ENCODE measurements around the gene KRT1. TPM values are rescaled to one million over a fixed set of nuclear protein-coding genes. Genes with fewer than 3 reads are reported as not detected.

KRT1 gene
- total and polyA plus RNA-seq, 2 donors (not counting 1 experiment from before 2014, with no cell fraction given): not detected

DNA sequence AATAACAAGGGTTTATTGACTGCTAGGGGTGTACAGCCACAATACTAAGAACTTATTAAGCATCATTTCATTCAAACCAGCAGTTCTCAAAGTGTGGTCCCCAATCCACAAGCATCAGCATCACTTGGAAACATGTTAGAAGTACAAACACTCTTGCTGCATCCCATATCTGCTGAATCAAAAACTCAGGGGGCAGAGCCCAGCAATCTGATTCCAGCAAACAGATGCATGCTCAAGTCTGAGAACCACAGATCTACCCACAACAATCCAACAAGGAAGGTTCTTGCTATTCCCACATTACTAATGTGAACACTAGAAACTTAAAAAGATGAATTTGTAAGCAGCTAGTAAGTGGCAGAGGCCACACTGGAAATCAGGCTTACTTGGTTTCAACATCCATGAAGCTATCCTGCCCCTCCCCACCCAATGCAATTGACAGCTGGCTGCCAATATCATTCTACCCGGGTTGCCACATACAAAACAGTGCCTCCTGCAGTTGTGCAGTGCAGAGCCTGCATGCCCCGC is 16.9 kb upstream of the KRT1 start:
- no peak overlapping the region for H3K27ac ChIP-seq (ENCODE audit: insufficient read depth, low read length)
- H3K36me3 ChIP-seq (ENCODE audit: control insufficient read depth, insufficient read depth, low read length): no peaks in the 10 kb centered on the region
- peaks cover 9% of the 10 kb centered on the region for H3K27me3 ChIP-seq (ENCODE audit: control insufficient read depth, insufficient read depth, low read length)
- H3K4me1 ChIP-seq (ENCODE audit: control insufficient read depth, extremely low read depth, insufficient read depth, low read length): no peaks in the 10 kb centered on the region
- H2AFZ ChIP-seq (ENCODE audit: low read length): no peak overlapping the region
- TF ChIP-seq EZH2 (IDR thresholded peaks at IDR 0.05; ENCODE audit: low read length, missing control alignments): no peak
- TF ChIP-seq, protein P1, sequence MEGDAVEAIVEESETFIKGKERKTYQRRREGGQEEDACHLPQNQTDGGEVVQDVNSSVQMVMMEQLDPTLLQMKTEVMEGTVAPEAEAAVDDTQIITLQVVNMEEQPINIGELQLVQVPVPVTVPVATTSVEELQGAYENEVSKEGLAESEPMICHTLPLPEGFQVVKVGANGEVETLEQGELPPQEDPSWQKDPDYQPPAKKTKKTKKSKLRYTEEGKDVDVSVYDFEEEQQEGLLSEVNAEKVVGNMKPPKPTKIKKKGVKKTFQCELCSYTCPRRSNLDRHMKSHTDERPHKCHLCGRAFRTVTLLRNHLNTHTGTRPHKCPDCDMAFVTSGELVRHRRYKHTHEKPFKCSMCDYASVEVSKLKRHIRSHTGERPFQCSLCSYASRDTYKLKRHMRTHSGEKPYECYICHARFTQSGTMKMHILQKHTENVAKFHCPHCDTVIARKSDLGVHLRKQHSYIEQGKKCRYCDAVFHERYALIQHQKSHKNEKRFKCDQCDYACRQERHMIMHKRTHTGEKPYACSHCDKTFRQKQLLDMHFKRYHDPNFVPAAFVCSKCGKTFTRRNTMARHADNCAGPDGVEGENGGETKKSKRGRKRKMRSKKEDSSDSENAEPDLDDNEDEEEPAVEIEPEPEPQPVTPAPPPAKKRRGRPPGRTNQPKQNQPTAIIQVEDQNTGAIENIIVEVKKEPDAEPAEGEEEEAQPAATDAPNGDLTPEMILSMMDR (conservative IDR thresholded peaks at IDR 0.05 in 1 of 2, IDR thresholded peaks at IDR 0.05 in 1 of 2; ENCODE audit: low read depth in 1 of 2, low read length in 2 of 2): no peak
- no peak for DNase-seq (ENCODE audit: low read depth in 2 of 2)
- H3K9me3 ChIP-seq (ENCODE audit: control insufficient read depth, insufficient read depth, low read depth, low read length): no peaks in the 10 kb centered on the region
- no peak overlapping the region for H3K4me3 ChIP-seq (replicated peaks in 1 of 4; ENCODE audit: control extremely low read depth in 1 of 4, insufficient read depth in 1 of 4, low read depth in 3 of 4, low read length in 4 of 4)
- H3K4me2 ChIP-seq (ENCODE audit: extremely low read depth, insufficient read depth, low read length): no peak overlapping the region
- H3K79me2 ChIP-seq (ENCODE audit: control insufficient read depth, insufficient read depth, low read length): no peaks in the 10 kb centered on the region
- no peaks in the 10 kb centered on the region for H4K20me1 ChIP-seq (ENCODE audit: control insufficient read depth, extremely low read depth, insufficient read depth, low read length)
- H3K9ac ChIP-seq (ENCODE audit: insufficient read depth, low read length): no peak overlapping the region

DNA sequence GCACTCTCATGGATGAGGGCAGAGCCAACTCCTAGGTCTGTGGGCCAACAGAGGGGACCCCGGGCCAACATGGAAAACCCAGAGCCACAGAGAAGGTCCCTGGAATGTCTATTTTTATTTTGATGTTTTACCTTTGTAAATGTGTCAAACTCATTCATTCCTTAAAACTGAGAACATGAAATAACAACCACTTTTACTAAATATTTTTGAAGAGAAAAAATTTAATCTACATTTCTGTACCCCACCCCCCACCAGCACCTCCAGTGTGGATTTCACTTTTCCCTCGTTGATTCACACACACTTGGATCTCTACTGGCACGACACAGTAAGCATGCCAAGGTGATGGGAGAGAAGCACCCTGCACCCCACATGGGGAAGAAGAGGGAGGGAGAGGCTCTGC is 16.4 kb upstream of the KRT1 start:
- Histone ChIP-seq H4K20me1 (ENCODE audit: control insufficient read depth, extremely low read depth, insufficient read depth, low read length) (no peaks in the 10 kb centered on the region), H2AFZ (ENCODE audit: low read length) (no peak overlapping the region), H3K4me1 (ENCODE audit: control insufficient read depth, extremely low read depth, insufficient read depth, low read length) (no peaks in the 10 kb centered on the region), H3K27me3 (ENCODE audit: control insufficient read depth, insufficient read depth, low read length) (peaks cover 13% of the 10 kb centered on the region), H3K36me3 (ENCODE audit: control insufficient read depth, insufficient read depth, low read length) (no peaks in the 10 kb centered on the region), H3K9me3 (ENCODE audit: control insufficient read depth, insufficient read depth, low read depth, low read length) (no peaks in the 10 kb centered on the region), H3K4me3 (replicated peaks in 1 of 4; ENCODE audit: control extremely low read depth in 1 of 4, insufficient read depth in 1 of 4, low read depth in 3 of 4, low read length in 4 of 4) (no peak overlapping the region), H3K9ac (ENCODE audit: insufficient read depth, low read length) (no peak overlapping the region), H3K4me2 (ENCODE audit: extremely low read depth, insufficient read depth, low read length) (no peak overlapping the region), H3K79me2 (ENCODE audit: control insufficient read depth, insufficient read depth, low read length) (no peaks in the 10 kb centered on the region), H3K27ac (ENCODE audit: insufficient read depth, low read length) (no peak overlapping the region)
- TF ChIP-seq EZH2 (IDR thresholded peaks at IDR 0.05; ENCODE audit: low read length, missing control alignments): no peak
- TF ChIP-seq, protein P1 (conservative IDR thresholded peaks at IDR 0.05 in 1 of 2, IDR thresholded peaks at IDR 0.05 in 1 of 2; ENCODE audit: low read depth in 1 of 2, low read length in 2 of 2): no peak
- no peak for DNase-seq (ENCODE audit: low read depth in 2 of 2)

DNA sequence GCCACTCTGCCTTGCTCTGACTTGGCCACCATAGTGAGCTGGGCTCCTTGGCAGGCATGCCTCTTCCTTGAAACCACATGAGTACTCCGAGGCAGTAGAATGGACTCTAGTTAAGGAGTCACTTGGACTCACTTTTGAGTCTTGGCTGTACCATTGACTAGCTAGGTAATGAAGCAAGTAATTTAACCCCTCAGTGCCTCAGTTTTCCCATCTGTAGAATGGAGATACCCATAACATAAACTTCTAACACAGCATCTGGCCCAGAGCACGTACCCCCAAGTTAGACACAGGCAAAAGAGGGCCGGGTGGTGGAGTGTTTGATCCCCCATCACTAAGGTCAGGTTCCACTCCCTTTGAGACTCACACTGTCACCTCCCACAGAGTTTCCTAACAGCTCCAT is 14.8 kb upstream of the KRT1 start:
- TF ChIP-seq, protein P1 (conservative IDR thresholded peaks at IDR 0.05 in 1 of 2, IDR thresholded peaks at IDR 0.05 in 1 of 2; ENCODE audit: low read depth in 1 of 2, low read length in 2 of 2): no peak
- no peak for TF ChIP-seq EZH2 (IDR thresholded peaks at IDR 0.05; ENCODE audit: low read length, missing control alignments)
- no peaks in the 10 kb centered on the region for H3K9me3 ChIP-seq (ENCODE audit: control insufficient read depth, insufficient read depth, low read depth, low read length)
- H3K27ac ChIP-seq (ENCODE audit: insufficient read depth, low read length): no peak overlapping the region
- DNase-seq (ENCODE audit: low read depth in 2 of 2): no peak
- H3K79me2 ChIP-seq (ENCODE audit: control insufficient read depth, insufficient read depth, low read length): no peaks in the 10 kb centered on the region
- no peak overlapping the region for H3K4me3 ChIP-seq (replicated peaks in 1 of 4; ENCODE audit: control extremely low read depth in 1 of 4, insufficient read depth in 1 of 4, low read depth in 3 of 4, low read length in 4 of 4)
- H3K4me2 ChIP-seq (ENCODE audit: extremely low read depth, insufficient read depth, low read length): no peak overlapping the region
- H3K4me1 ChIP-seq (ENCODE audit: control insufficient read depth, extremely low read depth, insufficient read depth, low read length): no peaks in the 10 kb centered on the region
- no peaks in the 10 kb centered on the region for H3K36me3 ChIP-seq (ENCODE audit: control insufficient read depth, insufficient read depth, low read length)
- H3K9ac ChIP-seq (ENCODE audit: insufficient read depth, low read length): no peak overlapping the region
- no peaks in the 10 kb centered on the region for H4K20me1 ChIP-seq (ENCODE audit: control insufficient read depth, extremely low read depth, insufficient read depth, low read length)
- H2AFZ ChIP-seq (ENCODE audit: low read length): no peak overlapping the region
- H3K27me3 ChIP-seq (ENCODE audit: control insufficient read depth, insufficient read depth, low read length): peaks cover 26% of the 10 kb centered on the region

Data from fibroblast of lung (primary cell).